ENCODE results near the gene KNDC1.
"Not testable (repeated sequence)": the region's sequence is repeated elsewhere in the genome, so short reads cannot be mapped to it uniquely, and the experiment has no call there.

Gene KNDC1

DNA sequence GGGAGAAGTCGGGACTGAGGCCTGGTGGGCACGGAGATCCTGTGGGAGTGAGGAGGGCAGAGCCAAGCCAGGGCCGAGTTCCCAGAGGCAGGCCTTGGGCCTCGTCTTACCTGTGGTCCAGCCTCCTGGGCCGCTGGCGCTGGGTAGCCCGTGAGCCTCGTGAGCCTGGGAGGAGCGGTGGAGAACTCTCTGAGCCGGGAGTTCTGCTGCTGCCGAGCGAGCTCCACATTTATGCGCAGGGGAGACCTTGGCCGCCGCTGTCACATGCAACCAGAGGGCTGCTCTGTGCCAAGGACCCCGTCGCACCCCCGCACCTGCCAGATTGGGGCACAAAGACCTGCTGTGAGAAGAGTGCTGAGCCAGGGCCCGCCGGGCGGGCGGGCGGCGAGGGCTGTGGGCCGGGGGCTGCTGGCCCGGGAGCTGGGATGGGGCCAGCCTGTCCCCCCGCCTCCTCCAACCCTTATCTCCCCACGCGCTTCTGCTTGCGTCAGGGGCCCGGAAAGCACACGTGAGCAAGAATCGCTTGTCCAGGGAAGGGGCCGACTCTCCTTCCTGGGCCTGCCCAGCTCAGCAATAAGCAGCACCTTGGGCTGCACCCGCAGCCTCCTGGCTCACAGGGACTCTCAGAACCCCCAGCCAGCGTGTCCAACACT, 87.8 kb downstream of the KNDC1 start:
- no peak for DNase-seq

- no peak for DNase-seq
Observed at GRCh38 chr10:133248334-133248715, 88.3 kb downstream of the KNDC1 start.

DNA sequence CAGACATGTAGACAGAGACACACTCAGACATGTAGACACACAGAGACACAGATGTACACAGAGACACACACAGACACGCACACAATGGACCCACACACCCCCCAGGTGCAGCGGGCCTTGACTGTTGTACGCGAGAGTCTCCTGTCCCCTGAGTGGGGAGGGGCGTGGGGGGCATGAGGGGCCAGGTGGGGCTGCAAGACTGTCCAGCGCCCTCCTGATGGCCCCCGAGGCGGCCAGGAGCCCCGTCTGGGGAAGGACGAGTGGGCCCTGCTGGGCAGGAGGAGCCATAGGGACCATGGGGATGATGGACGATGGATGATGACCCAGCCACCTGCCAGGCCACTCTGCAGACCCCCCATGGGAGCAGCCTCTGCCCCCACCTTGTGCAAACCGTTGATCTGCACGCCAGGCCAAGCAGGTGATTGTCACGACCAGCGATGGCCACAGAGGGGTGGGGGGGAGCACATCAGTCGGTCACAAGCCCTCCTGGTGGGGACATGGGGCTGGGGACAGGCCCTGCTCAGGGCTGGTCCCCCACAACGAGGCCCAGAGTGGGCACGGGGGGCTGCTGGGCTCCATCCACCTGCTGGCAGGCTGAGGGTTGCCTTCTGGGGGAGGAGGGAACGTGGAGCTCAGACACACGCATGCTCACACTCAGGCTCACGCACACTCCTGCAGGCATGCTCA, 89.2 kb downstream of the KNDC1 start:
- no peak for DNase-seq

- DNase-seq = no peak
Observed at GRCh38 chr10:133249975-133250754, 90.1 kb downstream of the KNDC1 start.

DNA sequence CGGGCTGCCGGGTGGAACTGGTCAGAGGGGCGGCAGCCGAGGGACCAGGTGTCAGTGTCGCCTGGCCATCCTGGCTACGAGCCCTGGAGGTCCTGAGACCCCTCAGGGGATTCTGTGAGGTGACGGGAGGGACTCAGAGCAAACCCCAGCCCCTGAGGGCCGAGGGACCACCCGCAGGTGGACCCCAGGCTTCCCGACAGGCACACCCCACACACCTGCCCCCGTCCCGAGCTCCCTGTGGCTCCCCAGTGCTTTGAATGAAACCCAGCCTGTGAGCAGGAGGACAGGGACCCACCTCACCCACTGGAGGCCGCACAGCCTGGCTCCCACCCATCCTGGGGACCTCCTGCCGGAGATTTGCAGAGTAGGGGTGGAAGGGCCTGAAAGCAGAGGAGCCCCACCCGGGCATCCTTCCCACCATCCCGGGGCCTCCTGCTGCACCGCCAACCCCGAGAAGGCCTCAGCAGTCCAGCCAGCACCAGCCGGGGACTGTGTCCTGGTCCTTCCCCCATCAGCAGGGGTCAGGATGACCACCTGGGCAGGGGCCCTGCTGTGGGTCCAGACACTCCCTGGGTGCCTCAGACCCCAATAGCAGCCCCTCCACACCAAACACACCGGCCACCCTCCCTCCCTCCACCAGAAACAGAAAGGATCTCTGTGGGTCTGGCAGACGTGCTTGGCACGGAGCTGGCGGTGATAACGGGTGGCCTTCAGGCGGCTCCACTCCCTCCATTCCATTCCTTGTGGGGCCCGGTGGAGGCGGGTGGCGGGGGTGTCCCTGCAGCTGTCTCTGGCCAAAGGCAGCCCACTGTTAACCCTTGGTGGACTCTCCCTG, 91.6 kb downstream of the KNDC1 start:
- no peak for DNase-seq

DNA sequence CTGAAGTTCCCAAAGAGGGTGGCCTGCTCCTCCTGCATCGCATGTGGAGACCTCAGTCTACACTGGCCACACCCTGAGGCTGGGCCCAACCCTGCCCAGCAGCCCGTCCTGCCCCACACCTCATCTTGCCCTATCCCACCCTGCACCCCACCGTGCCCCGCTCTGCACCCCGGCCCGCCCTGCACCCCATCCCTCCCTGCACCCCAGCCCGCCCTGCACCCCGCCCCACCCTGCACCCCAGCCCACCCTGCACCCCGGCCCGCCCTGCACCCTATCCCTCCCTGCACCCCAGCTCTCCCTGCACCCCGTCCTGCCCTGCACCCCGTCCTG, 92.2 kb downstream of the KNDC1 start:
- no peak for DNase-seq

GRCh38 chr10:133253361-133253955, 93.4 kb downstream of the KNDC1 start:
- DNase-seq = no peak

GRCh38 chr10:133254421-133255120, 94.6 kb downstream of the KNDC1 start:
- DNase-seq = no peak

DNA sequence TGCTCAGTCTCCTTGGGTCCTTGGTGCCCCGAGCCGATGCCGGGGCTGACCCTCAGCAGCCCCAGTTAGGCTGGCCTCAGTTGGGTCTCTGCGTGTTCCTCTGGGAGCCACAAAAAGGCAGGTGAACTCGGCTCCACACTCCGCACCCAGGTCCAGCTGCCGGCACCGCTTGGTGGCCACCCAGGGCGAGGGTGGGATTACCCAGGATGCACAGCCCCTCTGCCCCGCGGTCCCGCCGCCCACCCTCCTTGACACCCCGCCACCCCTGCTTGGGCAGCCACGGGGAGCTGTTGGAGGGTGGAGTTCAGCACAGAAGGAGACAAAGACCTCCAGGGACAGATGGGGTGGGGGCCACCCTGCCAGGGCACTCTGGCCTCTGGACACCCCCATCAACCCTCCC, 95.3 kb downstream of the KNDC1 start:
- no peak for DNase-seq

- no peak for DNase-seq
Observed at GRCh38 chr10:133257489-133258065, 97.6 kb downstream of the KNDC1 start.

GRCh38 chr10:133258066-133258817, 98.2 kb downstream of the KNDC1 start:
- no peak for DNase-seq

DNA sequence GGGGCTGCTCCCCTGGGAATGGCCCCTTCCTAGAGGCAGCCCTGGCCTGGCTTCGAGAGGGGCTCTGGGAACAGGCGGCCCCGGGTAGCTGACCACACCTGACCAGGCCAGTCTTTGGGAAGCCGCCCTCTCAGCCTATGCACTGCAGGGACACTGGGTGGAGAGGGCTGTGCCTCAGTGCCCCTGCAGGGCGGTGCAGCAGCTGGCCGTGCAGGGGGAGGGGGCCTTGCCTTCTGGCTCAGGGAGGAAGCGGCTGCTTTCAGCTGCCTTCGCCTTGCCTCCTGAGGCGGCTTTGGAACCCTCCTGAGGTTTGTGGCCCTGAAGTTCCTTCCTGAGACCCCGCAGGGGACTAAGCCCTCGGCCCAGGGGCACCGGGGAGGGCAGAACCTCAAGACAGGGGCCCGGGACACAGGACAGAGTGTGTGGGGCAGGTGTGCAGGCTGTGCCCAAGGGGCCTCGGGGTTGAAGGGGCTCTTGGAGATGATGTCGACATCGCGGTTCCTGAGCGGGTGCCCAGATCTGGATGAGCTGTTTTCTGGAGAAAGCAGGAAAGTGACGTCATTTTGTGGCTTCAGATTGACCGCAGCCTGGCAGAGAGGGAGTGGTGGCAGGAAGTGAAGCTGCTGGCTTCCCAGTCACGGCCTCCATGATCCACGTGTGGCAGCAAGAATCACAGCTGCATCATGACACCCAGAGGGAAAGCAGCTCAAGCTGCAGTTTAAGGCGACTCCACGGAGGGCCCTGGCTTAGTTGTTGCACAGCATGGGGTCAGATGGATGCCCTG, 99.0 kb downstream of the KNDC1 start:
- DNase-seq = no peak

DNA sequence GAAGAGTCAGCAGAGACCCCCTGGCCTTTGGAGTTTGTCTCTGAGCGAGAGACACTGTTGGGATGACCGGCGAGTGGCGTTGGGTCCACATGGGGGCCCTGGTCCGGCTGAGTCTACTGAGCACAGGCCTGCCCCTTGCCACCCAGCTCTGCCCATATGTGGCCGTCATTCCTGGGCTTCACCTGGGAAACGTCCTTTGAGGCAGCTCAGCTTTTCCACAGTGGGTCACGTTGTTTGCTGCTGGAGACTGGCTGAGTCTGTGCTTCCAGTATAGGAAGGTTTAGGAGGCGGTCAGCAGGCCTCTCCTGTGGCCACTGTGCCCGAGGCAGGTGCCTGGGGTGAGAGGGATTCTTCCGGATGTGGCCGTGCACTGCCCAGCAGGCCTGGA, 99.6 kb downstream of the KNDC1 start:
- no peak for DNase-seq

DNA sequence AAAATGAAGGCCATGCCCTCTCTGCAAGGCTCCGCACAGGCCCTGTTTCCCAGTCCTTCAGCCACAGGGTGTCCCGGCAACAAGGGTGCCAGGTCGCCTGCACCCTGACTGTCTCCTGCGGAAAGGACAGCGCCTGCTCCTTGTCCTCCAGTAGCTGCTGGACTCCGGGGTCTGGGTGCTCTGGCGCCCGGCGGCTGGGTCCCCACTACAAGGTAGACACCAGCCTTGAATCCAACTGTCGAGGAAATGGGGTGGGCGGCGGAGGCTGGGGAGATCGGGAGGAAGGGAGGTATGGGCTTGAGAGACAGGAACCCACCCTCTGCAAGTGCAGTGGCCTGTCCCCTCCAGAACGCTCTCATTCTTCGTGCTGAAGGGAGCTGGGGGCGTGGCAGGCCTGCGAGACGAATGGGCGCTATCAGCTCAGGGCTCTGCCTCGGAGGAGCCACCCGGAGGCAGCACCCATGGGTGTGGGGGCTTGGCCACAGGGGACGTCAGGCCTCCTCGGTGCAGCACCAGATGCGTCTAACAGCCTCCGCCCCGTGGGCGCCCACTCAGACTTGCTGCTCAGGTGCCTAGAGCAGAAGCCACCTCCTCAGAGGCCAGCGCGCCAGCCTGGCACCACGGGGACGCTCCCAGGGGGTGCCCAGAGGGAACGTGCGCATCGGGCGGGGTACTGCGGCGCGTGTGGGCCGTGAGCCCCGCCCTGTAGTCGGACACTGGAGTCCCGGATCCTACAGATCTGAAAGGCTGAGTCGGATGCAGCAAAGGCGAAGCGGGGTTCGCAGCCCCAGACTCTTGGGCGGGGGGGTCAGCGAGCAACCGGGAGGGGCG, 101.1 kb downstream of the KNDC1 start:
- peak; percentile 23 for DNase-seq

- DNase-seq = peak; percentile 31
Observed at GRCh38 chr10:133261726-133262325, 101.8 kb downstream of the KNDC1 start.

- no peak for DNase-seq
Observed at GRCh38 chr10:133262696-133263095, 102.7 kb downstream of the KNDC1 start.

- no peak for DNase-seq
Observed at GRCh38 chr10:133263674-133264073, 103.7 kb downstream of the KNDC1 start.

DNA sequence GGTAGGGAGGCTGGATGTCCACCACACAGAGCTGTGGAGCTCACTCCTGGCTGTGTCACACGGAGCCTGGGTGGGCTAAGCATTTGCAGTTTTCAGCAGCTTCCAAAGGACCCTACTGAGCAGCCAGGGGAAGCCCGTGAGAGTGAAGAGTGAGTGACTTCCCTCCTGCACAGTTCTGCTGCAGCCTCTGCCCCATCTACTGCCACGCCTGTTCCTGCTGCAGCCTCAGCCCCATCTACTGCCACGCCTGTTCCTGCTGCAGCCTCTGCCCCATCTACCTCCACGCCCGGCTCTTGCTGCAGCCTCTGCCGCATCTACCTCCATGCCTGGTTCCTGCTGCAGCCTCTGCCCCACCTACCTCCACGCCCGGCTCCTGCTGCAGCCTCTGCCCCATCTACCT, 104.4 kb downstream of the KNDC1 start:
- DNase-seq = no peak

GRCh38 chr10:133265052-133265451, 105.0 kb downstream of the KNDC1 start:
- DNase-seq = not testable (repeated sequence)

All from NCI-H1105 (cell line).